Nephron progenitor cell (in vitro differentiated cells): ENCODE measurements around the gene C17orf113.

Experiments
- DNase-seq: peaks from one replicate; pipeline ENCODE4 v3.0.0; 2021
- H3K27ac Mint-ChIP-seq: 2 replicates; pipeline ENCODE4 v1.8.0; 2021; ENCODE audit warnings: mild to moderate bottlenecking, moderate library complexity, mixed read lengths
- H3K27me3 Mint-ChIP-seq: 2 replicates; pipeline ENCODE4 v1.8.0; 2021; ENCODE audit warnings: mild to moderate bottlenecking, low read depth, mixed read lengths; ENCODE audit not compliant: poor library complexity
- H3K36me3 Mint-ChIP-seq: 2 replicates; pipeline ENCODE4 v1.8.0; 2021; ENCODE audit warnings: low read depth, mixed read lengths
- H3K4me1 Mint-ChIP-seq: 2 replicates; pipeline ENCODE4 v1.8.0; 2021; ENCODE audit warnings: mixed read lengths
- H3K4me3 Mint-ChIP-seq: 2 replicates; pipeline ENCODE4 v1.8.0; 2021; ENCODE audit warnings: mild to moderate bottlenecking, moderate library complexity, mixed read lengths
- H3K9me3 Mint-ChIP-seq: 2 replicates; pipeline ENCODE4 v1.8.0; 2021; ENCODE audit warnings: mild to moderate bottlenecking, moderate library complexity, mixed read lengths
- TF ChIP-seq, protein P1 (sequence below): fragments of 200-600 bp; sonication (generic); IDR thresholded peaks from 2 replicates; pipeline ENCODE4 v1.5.0; 2021; ENCODE audit warnings: antibody characterized with exemption

The C17orf113 gene

GRCh38 chr17:42009170-42009569, 41.2 kb downstream of the C17orf113 start:
- Mint-ChIP-seq H3K4me3 (no peak overlapping the region), H3K4me1 (peaks cover 8% of the 10 kb centered on the region), H3K27me3 (peaks cover 3% of the 10 kb centered on the region), H3K27ac (no peak overlapping the region), H3K36me3 (peaks cover 41% of the 10 kb centered on the region), H3K9me3 (no peaks in the 10 kb centered on the region)
- TF ChIP-seq, protein P1, sequence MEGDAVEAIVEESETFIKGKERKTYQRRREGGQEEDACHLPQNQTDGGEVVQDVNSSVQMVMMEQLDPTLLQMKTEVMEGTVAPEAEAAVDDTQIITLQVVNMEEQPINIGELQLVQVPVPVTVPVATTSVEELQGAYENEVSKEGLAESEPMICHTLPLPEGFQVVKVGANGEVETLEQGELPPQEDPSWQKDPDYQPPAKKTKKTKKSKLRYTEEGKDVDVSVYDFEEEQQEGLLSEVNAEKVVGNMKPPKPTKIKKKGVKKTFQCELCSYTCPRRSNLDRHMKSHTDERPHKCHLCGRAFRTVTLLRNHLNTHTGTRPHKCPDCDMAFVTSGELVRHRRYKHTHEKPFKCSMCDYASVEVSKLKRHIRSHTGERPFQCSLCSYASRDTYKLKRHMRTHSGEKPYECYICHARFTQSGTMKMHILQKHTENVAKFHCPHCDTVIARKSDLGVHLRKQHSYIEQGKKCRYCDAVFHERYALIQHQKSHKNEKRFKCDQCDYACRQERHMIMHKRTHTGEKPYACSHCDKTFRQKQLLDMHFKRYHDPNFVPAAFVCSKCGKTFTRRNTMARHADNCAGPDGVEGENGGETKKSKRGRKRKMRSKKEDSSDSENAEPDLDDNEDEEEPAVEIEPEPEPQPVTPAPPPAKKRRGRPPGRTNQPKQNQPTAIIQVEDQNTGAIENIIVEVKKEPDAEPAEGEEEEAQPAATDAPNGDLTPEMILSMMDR = no peak
- no peak for DNase-seq

DNA sequence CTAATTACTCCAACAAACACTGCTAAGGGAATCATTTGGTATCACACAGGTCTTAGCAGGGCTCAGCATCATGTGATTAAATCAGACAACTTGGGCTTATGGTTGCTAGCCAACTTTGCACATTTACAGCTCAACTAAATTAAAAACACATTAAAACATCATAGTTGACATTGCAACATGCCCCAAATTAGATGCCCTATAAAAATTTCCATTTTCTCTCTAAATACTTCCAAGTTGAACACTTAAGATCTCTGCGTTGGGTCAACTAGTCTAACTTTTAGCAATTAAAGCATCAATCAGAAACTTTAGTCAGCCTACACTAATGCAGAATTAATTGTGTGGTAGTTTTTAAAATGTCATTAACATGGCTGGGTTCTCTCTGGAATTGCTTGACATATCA, 45.2 kb downstream of the C17orf113 start:
- Mint-ChIP-seq H3K9me3 (no peaks in the 10 kb centered on the region), H3K36me3 (peaks cover 48% of the 10 kb centered on the region), H3K4me3 (no peak overlapping the region), H3K4me1 (no peaks in the 10 kb centered on the region), H3K27me3 (peaks cover 2% of the 10 kb centered on the region), H3K27ac (peak overlapping the region; percentile 39)
- TF ChIP-seq, protein P1 = no peak
- no peak for DNase-seq

- Mint-ChIP-seq H3K27ac (no peak overlapping the region), H3K4me1 (no peaks in the 10 kb centered on the region), H3K27me3 (peaks cover 2% of the 10 kb centered on the region), H3K36me3 (peaks cover 46% of the 10 kb centered on the region), H3K9me3 (no peaks in the 10 kb centered on the region), H3K4me3 (no peak overlapping the region)
- TF ChIP-seq, protein P1 = no peak
- no peak for DNase-seq
These were observed 47.6 kb downstream of the C17orf113 start for GRCh38 chr17:42002792-42003301.

GRCh38 chr17:42002175-42002791, 48.1 kb downstream of the C17orf113 start:
- Mint-ChIP-seq H3K27me3 (peaks cover 2% of the 10 kb centered on the region), H3K4me1 (no peaks in the 10 kb centered on the region), H3K9me3 (no peaks in the 10 kb centered on the region), H3K27ac (no peak overlapping the region), H3K36me3 (peaks cover 44% of the 10 kb centered on the region), H3K4me3 (no peak overlapping the region)
- TF ChIP-seq, protein P1 = no peak
- no peak for DNase-seq

DNA sequence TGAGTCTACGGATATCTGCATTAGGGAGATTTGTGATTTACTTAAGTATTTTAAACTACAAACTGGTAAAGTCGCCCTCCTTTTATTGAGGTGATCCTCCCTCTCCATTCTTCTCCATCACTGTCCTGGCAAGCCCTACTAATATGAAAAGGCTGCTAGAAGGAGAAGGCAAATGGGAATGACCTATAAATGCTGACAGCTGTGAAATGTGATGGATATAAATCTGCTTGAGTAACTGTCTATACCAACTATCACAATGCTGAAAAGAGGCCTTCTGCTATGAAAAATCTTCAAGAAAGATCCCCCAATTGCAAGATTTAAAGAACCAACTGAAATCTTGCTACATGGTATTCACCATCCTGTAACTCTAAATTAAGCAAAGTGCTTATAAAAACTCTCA, 48.7 kb downstream of the C17orf113 start:
- H3K4me1 Mint-ChIP-seq = no peaks in the 10 kb centered on the region
- H3K27me3 Mint-ChIP-seq = peaks cover 2% of the 10 kb centered on the region
- peaks cover 44% of the 10 kb centered on the region for H3K36me3 Mint-ChIP-seq
- no peaks in the 10 kb centered on the region for H3K9me3 Mint-ChIP-seq
- TF ChIP-seq, protein P1 = no peak
- no peak for DNase-seq
- no peak overlapping the region for H3K4me3 Mint-ChIP-seq
- H3K27ac Mint-ChIP-seq = no peak overlapping the region
